Measurements from ENCODE around the gene NEURL1B. TPM values are rescaled to one million over a fixed set of nuclear protein-coding genes. Genes with fewer than 3 reads are reported as not detected.

The NEURL1B gene
- total and polyA plus RNA-seq, 10 of the 15 experiments (the other 5 are each of a cell fraction or from before 2014, with no cell fraction given) = 0.04 to 0.28 (median 0.05) TPM; not detected in 4

DNA sequence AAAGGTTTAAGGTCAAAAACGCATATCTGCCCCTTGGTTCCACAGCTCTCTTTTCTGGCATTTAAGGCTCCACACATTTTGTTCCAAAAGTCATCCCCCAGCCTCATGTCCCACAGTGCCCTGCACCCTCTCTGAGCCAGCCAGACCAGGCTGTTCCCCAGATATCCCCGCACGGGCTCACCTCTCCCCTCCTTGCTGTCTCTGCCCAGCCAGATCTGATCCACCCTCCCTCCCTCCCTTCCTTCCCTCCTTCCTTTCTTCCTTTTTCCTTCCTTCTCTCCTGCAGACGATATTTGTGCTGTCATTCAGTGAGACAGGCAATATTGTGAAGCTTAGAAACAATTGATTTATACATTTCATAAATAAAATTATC lies 92.9 kb downstream of the NEURL1B start:
- BruUV-seq (replicated peaks) = no TSS peak
- H3K27me3 ChIP-seq (replicated peaks in 1 of 2; ENCODE audit: control insufficient read depth in 2 of 2, insufficient read depth in 2 of 2, low read length in 1 of 2) = peaks cover 0 to 2% of the 10 kb centered on the region in 2 experiments; a peak in 2 of 4 replicates
- no peaks in the 10 kb centered on the region for H3K9me3 ChIP-seq (replicated peaks; ENCODE audit: control insufficient read depth, insufficient read depth, low read length)
- SMC1A ChIA-PET (ENCODE audit: uncharacterized antibody, unreplicated experiment) = interaction anchor here (0.8 to 1.7 kb wide), 2 partner anchors 10 to 19 kb away, joined by 3 to 5 read pairs; no protein-coding TSS in a partner anchor
- no peak overlapping the region for H3K4me3 ChIP-seq
- H3K4me2 ChIP-seq (ENCODE audit: control insufficient read depth, insufficient read depth) = no peak overlapping the region
- ATAC-seq (no peak), FAIRE-seq (no peak), DNase-seq (ENCODE audit: low read depth, low spot score) (no peak)
- no peaks in the 10 kb centered on the region for H3K36me3 ChIP-seq (ENCODE audit: control insufficient read depth in 2 of 2, insufficient read depth in 2 of 2, low read length in 1 of 2)
- 20% methylated on average over 4 of the region's 4 CpGs for WGBS (ENCODE audit: insufficient coverage, insufficient replicate concordance, low lambda C conversion rate, missing lambda C conversion rate)
- H2AFZ ChIP-seq (ENCODE audit: control insufficient read depth, low read depth, low read length) = no peak overlapping the region
- H4K20me1 ChIP-seq (ENCODE audit: control insufficient read depth, insufficient read depth) = no peaks in the 10 kb centered on the region
- RAD21 ChIA-PET (ENCODE audit: unreplicated experiment) = interaction anchor here (1.2 kb wide), 1 partner anchor 172 kb away, joined by 3 read pairs; no protein-coding TSS in a partner anchor
- CTCF ChIA-PET = no interaction called here
- H3K27ac ChIP-seq (ENCODE audit: control insufficient read depth, insufficient read depth) = no peak overlapping the region
- in situ Hi-C loops (cut with MboI) (no loop called here), intact Hi-C loops (cut with micrococcal nuclease; ENCODE audit: unreplicated experiment) (no loop called here)
- no peaks in the 10 kb centered on the region for H3K4me1 ChIP-seq (ENCODE audit: control insufficient read depth, insufficient read depth, low read length)
- POLR2A ChIA-PET = no interaction called here
- no peak overlapping the region for H3K9ac ChIP-seq (ENCODE audit: control insufficient read depth, insufficient read depth, low read length)
- no peaks in the 10 kb centered on the region for H3K79me2 ChIP-seq (ENCODE audit: control insufficient read depth, insufficient read depth, low read length)
- TF ChIP-seq RAD21 (IDR thresholded peaks at IDR 0.05; ENCODE audit: insufficient read depth, low read depth, low read length) = no peak

DNA sequence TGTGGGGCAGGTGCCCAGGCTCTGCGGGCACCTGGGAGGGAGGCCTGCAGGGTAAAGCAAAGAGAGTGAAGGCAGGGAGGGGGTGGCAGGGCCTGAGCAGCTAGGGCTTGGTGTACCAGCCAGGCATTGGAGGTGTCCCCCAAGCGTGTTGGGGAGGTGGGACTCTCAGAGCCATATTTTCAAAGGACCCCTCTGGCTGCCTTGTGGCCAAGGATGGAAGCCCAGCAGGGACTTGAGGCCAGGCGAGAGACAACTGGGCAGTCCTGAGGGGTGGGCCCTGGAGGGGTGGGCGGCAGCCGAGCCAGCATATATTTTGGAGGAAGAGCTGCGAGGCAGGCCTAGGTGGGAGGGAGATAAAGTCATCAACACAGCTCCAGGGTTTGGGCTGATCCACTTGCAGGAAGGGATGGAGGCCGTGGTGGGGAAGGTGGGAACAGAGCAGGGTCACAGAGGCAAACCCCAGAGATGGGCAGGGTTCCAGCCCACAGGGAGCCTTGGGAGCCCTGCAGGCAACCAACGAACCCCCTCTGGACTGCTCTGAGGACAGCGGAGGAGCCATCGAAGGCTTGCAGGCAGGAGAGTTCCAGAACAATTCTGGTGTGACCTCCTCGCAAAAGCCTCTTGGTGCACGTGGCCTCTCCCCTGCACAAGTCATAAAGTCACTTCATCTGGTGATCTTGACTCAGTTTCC lies 94.2 kb downstream of the NEURL1B start:
- RAD21 ChIA-PET (ENCODE audit: unreplicated experiment) = no interaction called here
- in situ Hi-C loops (cut with MboI) (no loop called here), intact Hi-C loops (cut with micrococcal nuclease; ENCODE audit: unreplicated experiment) (no loop called here)
- H3K4me2 ChIP-seq (ENCODE audit: control insufficient read depth, insufficient read depth) = no peak overlapping the region
- H3K27me3 ChIP-seq (replicated peaks in 1 of 2; ENCODE audit: control insufficient read depth in 2 of 2, insufficient read depth in 2 of 2, low read length in 1 of 2) = peaks cover 0 to 2% of the 10 kb centered on the region in 2 experiments; a peak in 2 of 4 replicates
- no peak for ATAC-seq
- no peak for FAIRE-seq
- H3K4me1 ChIP-seq (ENCODE audit: control insufficient read depth, insufficient read depth, low read length) = no peaks in the 10 kb centered on the region
- BruUV-seq (replicated peaks) = no TSS peak
- CTCF ChIA-PET = no interaction called here
- H3K9ac ChIP-seq (ENCODE audit: control insufficient read depth, insufficient read depth, low read length) = no peak overlapping the region
- H3K27ac ChIP-seq (ENCODE audit: control insufficient read depth, insufficient read depth) = no peak overlapping the region
- H3K79me2 ChIP-seq (ENCODE audit: control insufficient read depth, insufficient read depth, low read length) = no peaks in the 10 kb centered on the region
- H3K4me3 ChIP-seq = no peak overlapping the region
- no peaks in the 10 kb centered on the region for H3K9me3 ChIP-seq (replicated peaks; ENCODE audit: control insufficient read depth, insufficient read depth, low read length)
- SMC1A ChIA-PET (ENCODE audit: uncharacterized antibody, unreplicated experiment) = no interaction called here
- H2AFZ ChIP-seq (ENCODE audit: control insufficient read depth, low read depth, low read length) = no peak overlapping the region
- H4K20me1 ChIP-seq (ENCODE audit: control insufficient read depth, insufficient read depth) = no peaks in the 10 kb centered on the region
- no peak for DNase-seq (ENCODE audit: low read depth, low spot score)
- H3K36me3 ChIP-seq (ENCODE audit: control insufficient read depth in 2 of 2, insufficient read depth in 2 of 2, low read length in 1 of 2) = no peaks in the 10 kb centered on the region
- POLR2A ChIA-PET = no interaction called here
- 59% methylated on average over 12 of the region's 12 CpGs for WGBS (ENCODE audit: insufficient coverage, insufficient replicate concordance, low lambda C conversion rate, missing lambda C conversion rate)
- TF ChIP-seq NFYA (IDR thresholded peaks at IDR 0.05; ENCODE audit: borderline replicate concordance, low read depth, low read length) = no peak
- TF ChIP-seq RELA (IDR thresholded peaks at IDR 0.05; ENCODE audit: borderline replicate concordance, partially characterized antibody) = no peak
- TF ChIP-seq FOXK2 (IDR thresholded peaks at IDR 0.05) = no peak
- TF ChIP-seq, protein P1, sequence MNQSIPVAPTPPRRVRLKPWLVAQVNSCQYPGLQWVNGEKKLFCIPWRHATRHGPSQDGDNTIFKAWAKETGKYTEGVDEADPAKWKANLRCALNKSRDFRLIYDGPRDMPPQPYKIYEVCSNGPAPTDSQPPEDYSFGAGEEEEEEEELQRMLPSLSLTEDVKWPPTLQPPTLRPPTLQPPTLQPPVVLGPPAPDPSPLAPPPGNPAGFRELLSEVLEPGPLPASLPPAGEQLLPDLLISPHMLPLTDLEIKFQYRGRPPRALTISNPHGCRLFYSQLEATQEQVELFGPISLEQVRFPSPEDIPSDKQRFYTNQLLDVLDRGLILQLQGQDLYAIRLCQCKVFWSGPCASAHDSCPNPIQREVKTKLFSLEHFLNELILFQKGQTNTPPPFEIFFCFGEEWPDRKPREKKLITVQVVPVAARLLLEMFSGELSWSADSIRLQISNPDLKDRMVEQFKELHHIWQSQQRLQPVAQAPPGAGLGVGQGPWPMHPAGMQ (IDR thresholded peaks at IDR 0.05; ENCODE audit: borderline replicate concordance) = no peak
- no peak for TF ChIP-seq TARDBP (IDR thresholded peaks at IDR 0.05; ENCODE audit: borderline replicate concordance)
- TF ChIP-seq NRF1 (conservative IDR thresholded peaks at IDR 0.05; ENCODE audit: low read depth, low read length) = no peak
- TF ChIP-seq, protein P2, sequence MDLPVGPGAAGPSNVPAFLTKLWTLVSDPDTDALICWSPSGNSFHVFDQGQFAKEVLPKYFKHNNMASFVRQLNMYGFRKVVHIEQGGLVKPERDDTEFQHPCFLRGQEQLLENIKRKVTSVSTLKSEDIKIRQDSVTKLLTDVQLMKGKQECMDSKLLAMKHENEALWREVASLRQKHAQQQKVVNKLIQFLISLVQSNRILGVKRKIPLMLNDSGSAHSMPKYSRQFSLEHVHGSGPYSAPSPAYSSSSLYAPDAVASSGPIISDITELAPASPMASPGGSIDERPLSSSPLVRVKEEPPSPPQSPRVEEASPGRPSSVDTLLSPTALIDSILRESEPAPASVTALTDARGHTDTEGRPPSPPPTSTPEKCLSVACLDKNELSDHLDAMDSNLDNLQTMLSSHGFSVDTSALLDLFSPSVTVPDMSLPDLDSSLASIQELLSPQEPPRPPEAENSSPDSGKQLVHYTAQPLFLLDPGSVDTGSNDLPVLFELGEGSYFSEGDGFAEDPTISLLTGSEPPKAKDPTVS (IDR thresholded peaks at IDR 0.05; ENCODE audit: low read depth, low read length) = no peak
- no peak for TF ChIP-seq PAX8 (IDR thresholded peaks at IDR 0.05)
- TF ChIP-seq RAD21 (IDR thresholded peaks at IDR 0.05; ENCODE audit: insufficient read depth, low read depth, low read length) = no peak
- TF ChIP-seq SUZ12 (IDR thresholded peaks at IDR 0.05; ENCODE audit: unreplicated experiment) = no peak
- TF ChIP-seq ZNF622 (IDR thresholded peaks at IDR 0.05) = no peak
- no peak for TF ChIP-seq KLF5 (IDR thresholded peaks at IDR 0.05; ENCODE audit: partially characterized antibody)
- no peak for TF ChIP-seq NR2F1 (conservative IDR thresholded peaks at IDR 0.05)
- no peak for TF ChIP-seq CHD2 (IDR thresholded peaks at IDR 0.05; ENCODE audit: borderline replicate concordance, low read depth, low read length)
- TF ChIP-seq MXI1 (IDR thresholded peaks at IDR 0.05; ENCODE audit: low read depth, low read length) = no peak
- no peak for TF ChIP-seq HDGF (IDR thresholded peaks at IDR 0.05)
